H9 (cell line): ENCODE results near the gene TNPO2. TPM values are rescaled to one million over a fixed set of nuclear protein-coding genes. Genes with fewer than 3 reads are reported as not detected.

Experiments used
- DNase-seq: peaks from one replicate; pipeline ENCODE4 v3.0.0-alpha.2; 2017
- H2AFZ ChIP-seq: one replicate; pipeline ENCODE4 v1.6.1; 2013; ENCODE audit warnings: mild to moderate bottlenecking, low read length, control low read depth, moderate library complexity
- H2AK5ac ChIP-seq: 2 replicates; pipeline ENCODE4 v1.6.1; 2013; ENCODE audit warnings: low read length, control low read depth, mixed read lengths; ENCODE audit not compliant: insufficient read length
- H2BK120ac ChIP-seq: one replicate; pipeline ENCODE4 v1.6.1; 2013; ENCODE audit warnings: low read depth, mild to moderate bottlenecking, low read length, control low read depth, inconsistent platforms; ENCODE audit not compliant: poor library complexity, severe bottlenecking
- H2BK12ac ChIP-seq: 2 replicates; pipeline ENCODE4 v1.6.1; 2013; ENCODE audit warnings: low read length, control low read depth, mixed read lengths, low read depth; ENCODE audit not compliant: insufficient read length
- H2BK15ac ChIP-seq: 2 replicates; pipeline ENCODE4 v1.6.1; 2013; ENCODE audit warnings: low read depth, low read length, control low read depth
- H2BK20ac ChIP-seq: one replicate; pipeline ENCODE4 v1.6.1; 2013; ENCODE audit warnings: low read depth, mild to moderate bottlenecking, low read length, control low read depth, inconsistent platforms; ENCODE audit not compliant: poor library complexity, severe bottlenecking
- H2BK5ac ChIP-seq: 2 replicates; pipeline ENCODE4 v1.6.1; 2013; ENCODE audit warnings: low read length, control low read depth, mixed read lengths; ENCODE audit not compliant: insufficient read length
- H3K14ac ChIP-seq: 2 replicates; pipeline ENCODE4 v1.6.1; 2013; ENCODE audit warnings: low read length, control low read depth; ENCODE audit not compliant: insufficient read depth
- H3K18ac ChIP-seq: 2 replicates; pipeline ENCODE4 v1.6.1; 2013; ENCODE audit warnings: low read depth, mild to moderate bottlenecking, mixed read lengths, low read length, control low read depth; ENCODE audit not compliant: insufficient read length
- H3K23ac ChIP-seq: 2 replicates; pipeline ENCODE4 v1.6.1; 2013; ENCODE audit warnings: low read length, control low read depth, mixed read lengths, low read depth; ENCODE audit not compliant: insufficient read length
- H3K23me2 ChIP-seq: 2 replicates; pipeline ENCODE4 v1.6.1; 2013; ENCODE audit warnings: low read depth, mild to moderate bottlenecking, mixed read lengths, low read length, control low read depth; ENCODE audit not compliant: insufficient read length, poor library complexity, severe bottlenecking
- H3K27ac ChIP-seq: 2 replicates; pipeline ENCODE4 v1.5.1; 2013; ENCODE audit warnings: low read length, control low read depth, mixed read lengths, low read depth; ENCODE audit not compliant: insufficient read length
- H3K27me3 ChIP-seq: 2 replicates; pipeline ENCODE4 v1.6.1; 2013; ENCODE audit warnings: low read length, control low read depth, inconsistent platforms; ENCODE audit not compliant: insufficient read depth
- H3K4ac ChIP-seq: 2 replicates; pipeline ENCODE4 v1.6.1; 2013; ENCODE audit warnings: low read depth, mild to moderate bottlenecking, control low read depth, inconsistent platforms, low read length, moderate library complexity
- H3K4me1 ChIP-seq: 2 replicates; pipeline ENCODE4 v1.6.1; 2013; ENCODE audit warnings: low read length, control low read depth, inconsistent platforms; ENCODE audit not compliant: insufficient read depth
- H3K4me2 ChIP-seq: 2 replicates; pipeline ENCODE4 v1.6.1; 2013; ENCODE audit warnings: low read length, control low read depth, mixed read lengths; ENCODE audit not compliant: insufficient read length, insufficient read depth
- H3K56ac ChIP-seq: 2 replicates; pipeline ENCODE4 v1.6.1; 2013; ENCODE audit warnings: low read depth, mild to moderate bottlenecking, mixed read lengths, low read length, control low read depth; ENCODE audit not compliant: insufficient read length
- H3K79me1 ChIP-seq: 2 replicates; pipeline ENCODE4 v1.6.1; 2013; ENCODE audit warnings: low read depth, mild to moderate bottlenecking, moderate library complexity, low read length, control low read depth, inconsistent platforms; ENCODE audit not compliant: insufficient read depth, poor library complexity, severe bottlenecking
- H3K79me2 ChIP-seq: 2 replicates; pipeline ENCODE4 v1.6.1; 2013; ENCODE audit warnings: low read length, control low read depth, inconsistent platforms; ENCODE audit not compliant: insufficient read depth
- H3K9ac ChIP-seq: 2 replicates; pipeline ENCODE4 v1.6.1; 2013; ENCODE audit warnings: low read length, control low read depth, mixed read lengths; ENCODE audit not compliant: insufficient read length; ENCODE audit errors: extremely low read depth
- H3K9me3 ChIP-seq: one replicate; pipeline ENCODE4 v1.6.1; 2013; ENCODE audit warnings: low read depth, low read length, inconsistent platforms; ENCODE audit not compliant: control insufficient read depth
- H3T11ph ChIP-seq: one replicate; pipeline ENCODE4 v1.6.1; 2013; ENCODE audit warnings: mild to moderate bottlenecking, low read length, control low read depth, inconsistent platforms
- H4K20me1 ChIP-seq: one replicate; pipeline ENCODE4 v1.6.1; 2013; ENCODE audit not compliant: control insufficient read depth, insufficient read length, insufficient read depth
- H4K5ac ChIP-seq: 2 replicates; pipeline ENCODE4 v1.6.1; 2013; ENCODE audit warnings: low read depth, mild to moderate bottlenecking, mixed read lengths, low read length, control low read depth; ENCODE audit not compliant: insufficient read length
- H4K8ac ChIP-seq: replicated peaks from 2 replicates; pipeline ENCODE4 v1.6.1; 2013; ENCODE audit warnings: low read length, control low read depth, mixed read lengths, low read depth; ENCODE audit not compliant: insufficient read length
- H4K91ac ChIP-seq: 2 replicates; pipeline ENCODE4 v1.6.1; 2013; ENCODE audit warnings: low read depth, mild to moderate bottlenecking, moderate library complexity, mixed read lengths, low read length, control low read depth; ENCODE audit not compliant: insufficient read length
- H3K27ac Mint-ChIP-seq, 3 experiments: 2 replicates in 2 of 3; 3 replicates in 1 of 3; pipeline ENCODE4 v1.8.0; 2020 to 2021; ENCODE audit warnings: mixed read lengths in 3 of 3, mild to moderate bottlenecking in 1 of 3, moderate library complexity in 1 of 3
- H3K27me3 Mint-ChIP-seq: 2 replicates; pipeline ENCODE4 v1.8.0; 2021; ENCODE audit warnings: low read depth, mild to moderate bottlenecking, moderate library complexity, mixed read lengths
- H3K36me3 Mint-ChIP-seq, 3 experiments: 2 replicates in 2 of 3; 3 replicates in 1 of 3; pipeline ENCODE4 v1.8.0; 2020 to 2021; ENCODE audit warnings: low read depth in 3 of 3, mixed read lengths in 3 of 3; ENCODE audit not compliant: insufficient read depth in 1 of 3
- H3K4me1 Mint-ChIP-seq, 2 experiments: 2 replicates each; pipeline ENCODE4 v1.8.0; 2020; ENCODE audit warnings: mixed read lengths in 2 of 2
- H3K4me3 Mint-ChIP-seq, 2 experiments: 2 replicates in 1 of 2; 3 replicates in 1 of 2; pipeline ENCODE4 v1.8.0; 2020 to 2021; ENCODE audit warnings: mild to moderate bottlenecking in 2 of 2, mixed read lengths in 2 of 2, moderate library complexity in 1 of 2
- H3K9me3 Mint-ChIP-seq, 2 experiments: 2 replicates in 1 of 2; 3 replicates in 1 of 2; pipeline ENCODE4 v1.8.0; 2020; ENCODE audit warnings: mild to moderate bottlenecking in 2 of 2, mixed read lengths in 2 of 2, moderate library complexity in 1 of 2
- CTCF ChIP-seq: fragments of 200-600 bp; sonication (generic); conservative IDR thresholded peaks from 3 replicates; pipeline ENCODE4 v1.8.0; 2021; ENCODE audit warnings: antibody characterized with exemption, mild to moderate bottlenecking
- WGBS: extraction: QIAGEN DNeasy Blood & Tissue Kit; methylation state at CpG from one replicate; pipeline ENCODE4 v1.1.7; 2013; ENCODE audit warnings: missing lambda C conversion rate, low lambda C conversion rate, mixed read lengths; ENCODE audit not compliant: insufficient read length; ENCODE audit errors: extremely low coverage; 5-methylcytosine and 5-hydroxymethylcytosine counted together
- total RNA-seq: library from RNA; stranded (reverse); gene quantifications from 2 replicates; pipeline ENCODE4 v1.2.1, GENCODE V29; 2021

Gene TNPO2
- total RNA-seq, 1 experiment from 2014 or later: 159 TPM

GRCh38 chr19:12733369-12734214 lies 9.9 kb upstream of the TNPO2 start:
- Mint-ChIP-seq H3K36me3 (peaks cover 26 to 39% (median 33%) of the 10 kb centered on the region in 3 experiments), H3K9me3 (no peaks in the 10 kb centered on the region; a peak in 1 of 5 replicates), H3K4me3 (peak overlapping the region; percentile 96 to 98), H3K27me3 (peaks cover 4% of the 10 kb centered on the region), H3K27ac (peak overlapping the region; percentile 64 to 95 (median 90); a peak in 6 of 7 replicates), H3K4me1 (peaks cover 22 to 31% of the 10 kb centered on the region in 2 experiments)
- Histone ChIP-seq H2BK12ac (no peak overlapping the region), H3K56ac (no peak overlapping the region), H4K20me1 (no peaks in the 10 kb centered on the region), H2BK20ac (no peak overlapping the region), H3K4me2 (peak overlapping the region; percentile 92), H4K91ac (no peak overlapping the region), H2BK15ac (no peak overlapping the region), H2AK5ac (no peak overlapping the region), H3K9ac (peak overlapping the region; percentile 90), H3K23me2 (peaks cover 12% of the 10 kb centered on the region), H3K27me3 (no peaks in the 10 kb centered on the region), H3K4ac (no peak overlapping the region), H3K14ac (peak overlapping the region; percentile 94; the same call in 1 of the 2 replicates), H3K79me2 (peaks cover 22% of the 10 kb centered on the region), H2BK120ac (no peak overlapping the region), H3K18ac (no peak overlapping the region), H3K27ac (no peak overlapping the region), H3K79me1 (peaks cover 3% of the 10 kb centered on the region), H4K8ac (no peak overlapping the region), H2BK5ac (no peak overlapping the region), H3T11ph (peak overlapping the region; percentile 26), H3K4me1 (no peaks in the 10 kb centered on the region), H3K9me3 (no peaks in the 10 kb centered on the region), H3K23ac (no peak overlapping the region), H4K5ac (no peak overlapping the region), H2AFZ (no peak overlapping the region)
- WGBS: no CpG with 5 or more reads among the region's 15 CpGs
- DNase-seq: no peak
- TF ChIP-seq CTCF: peak; percentile 56
